ENCODE measurements around the gene RNF146.

- TF ChIP-seq ZNF70 (CRISPR knock-in tag; IDR thresholded peaks at IDR 0.05) (no peak), SNAI2 (CRISPR knock-in tag; IDR thresholded peaks at IDR 0.05) (no peak), GLIS3 (CRISPR knock-in tag; IDR thresholded peaks at IDR 0.05) (no peak), ZC3H10 (CRISPR knock-in tag; IDR thresholded peaks at IDR 0.05) (no peak), ZFP30 (CRISPR knock-in tag; IDR thresholded peaks at IDR 0.05) (no peak), CSDC2 (CRISPR knock-in tag; IDR thresholded peaks at IDR 0.05) (no peak), TCF4 (CRISPR knock-in tag; IDR thresholded peaks at IDR 0.05; ENCODE audit: borderline replicate concordance) (no peak), CREB5 (CRISPR knock-in tag; IDR thresholded peaks at IDR 0.05; ENCODE audit: low read depth) (no peak), ZNF8 (CRISPR knock-in tag; IDR thresholded peaks at IDR 0.05) (no peak), ESRRG (CRISPR knock-in tag; IDR thresholded peaks at IDR 0.05) (no peak), BACH2 (CRISPR knock-in tag; IDR thresholded peaks at IDR 0.05; ENCODE audit: borderline replicate concordance) (no peak), TOX (CRISPR knock-in tag; IDR thresholded peaks at IDR 0.05; ENCODE audit: borderline replicate concordance) (no peak)
Observed at GRCh38 chr6:127221201-127221600, 45.5 kb upstream of the RNF146 start.

Measured in SK-N-SH treated with all-trans-retinoic acid at 6 μM for 48 hours (cell line).